IMR-90 (cell line): ENCODE measurements around the gene PPARGC1A. TPM values are rescaled to one million over a fixed set of nuclear protein-coding genes. Genes with fewer than 3 reads are reported as not detected.

Experiments used
- ATAC-seq: fragments of 200-7000 bp; cut with Tn5 transposase; 2 replicates; pipeline ENCODE4 v1.9.1; 2020; ENCODE audit warnings: low read depth, mild to moderate bottlenecking, moderate library complexity
- BruUV-seq: library from RNA; stranded (reverse); fragments of 400-500 nt; replicated peaks from 2 replicates; lab custom pipeline; 2021; lab: Mats Ljungman, UMichigan
- CTCF ChIA-PET: fragments of 300-600 bp; formaldehyde crosslinking; extraction: SDS; loops from one replicate; lab custom pipeline; 2021; ENCODE audit warnings: antibody characterized with exemption; lab: Yijun Ruan, JAX
- POLR2A ChIA-PET: fragments of 300-600 bp; sonication (Branson Sonifier 250); formaldehyde crosslinking; loops from one replicate; lab custom pipeline; 2022; ENCODE audit warnings: antibody characterized with exemption; ENCODE audit not compliant: unreplicated experiment; lab: Charles Lee
- DNase-seq: peaks from one replicate; pipeline ENCODE4 v3.0.0; 2013
- H2AFZ ChIP-seq: replicated peaks from 2 replicates; pipeline ENCODE3; 2013; ENCODE audit warnings: low read length, mild to moderate bottlenecking; ENCODE audit not compliant: poor library complexity
- H2AK5ac ChIP-seq: 2 replicates; pipeline ENCODE4 v1.6.1; 2013; ENCODE audit warnings: low read depth, low read length, inconsistent platforms
- H2AK9ac ChIP-seq: replicated peaks from 2 replicates; pipeline ENCODE3; 2013; ENCODE audit warnings: mild to moderate bottlenecking, low read depth, low read length, moderate library complexity; ENCODE audit not compliant: poor library complexity
- H2BK120ac ChIP-seq: 2 replicates; pipeline ENCODE4 v1.6.1; 2013; ENCODE audit warnings: low read depth, low read length, inconsistent platforms
- H2BK15ac ChIP-seq: 3 replicates; pipeline ENCODE4 v1.6.1; 2013; ENCODE audit warnings: low read depth, low read length, inconsistent platforms
- H2BK20ac ChIP-seq: 2 replicates; pipeline ENCODE4 v1.6.1; 2013; ENCODE audit warnings: low read depth, mild to moderate bottlenecking, inconsistent platforms, low read length, moderate library complexity
- H2BK5ac ChIP-seq: 2 replicates; pipeline ENCODE4 v1.6.1; 2013; ENCODE audit warnings: mild to moderate bottlenecking, low read depth, low read length, inconsistent platforms; ENCODE audit not compliant: poor library complexity, severe bottlenecking
- H3K14ac ChIP-seq: replicated peaks from 2 replicates; pipeline ENCODE4 v1.6.1; 2013; ENCODE audit warnings: low read depth, low read length, inconsistent platforms
- H3K18ac ChIP-seq: 2 replicates; pipeline ENCODE4 v1.6.1; 2013; ENCODE audit warnings: low read depth, low read length, control low read depth
- H3K23ac ChIP-seq: 2 replicates; pipeline ENCODE4 v1.6.1; 2013; ENCODE audit warnings: low read depth, low read length, inconsistent platforms
- H3K27ac ChIP-seq: 2 replicates; pipeline ENCODE4 v1.5.1; 2013; ENCODE audit warnings: mild to moderate bottlenecking, control low read depth, low read length; ENCODE audit not compliant: insufficient read depth
- H3K27me3 ChIP-seq: 2 replicates; pipeline ENCODE4 v1.6.1; 2013; ENCODE audit warnings: low read length; ENCODE audit not compliant: control insufficient read depth, insufficient read depth
- H3K36me3 ChIP-seq: 2 replicates; pipeline ENCODE4 v1.6.1; 2013; ENCODE audit warnings: low read length, mixed read lengths; ENCODE audit not compliant: control insufficient read depth, insufficient read depth
- H3K4ac ChIP-seq: 2 replicates; pipeline ENCODE4 v1.6.1; 2013; ENCODE audit warnings: low read depth, low read length, inconsistent platforms
- H3K4me1 ChIP-seq: 2 replicates; pipeline ENCODE4 v1.6.1; 2013; ENCODE audit warnings: low read length, mixed read lengths; ENCODE audit not compliant: control insufficient read depth, insufficient read depth
- H3K4me2 ChIP-seq: 2 replicates; pipeline ENCODE4 v1.6.1; 2013; ENCODE audit warnings: low read depth, mild to moderate bottlenecking, control low read depth, low read length, moderate library complexity
- H3K4me3 ChIP-seq: 2 replicates; pipeline ENCODE4 v1.5.1; 2013; ENCODE audit warnings: low read depth, mild to moderate bottlenecking, control low read depth, low read length, moderate library complexity; ENCODE audit not compliant: insufficient read depth
- H3K56ac ChIP-seq: 2 replicates; pipeline ENCODE4 v1.6.1; 2013; ENCODE audit warnings: low read length, inconsistent platforms; ENCODE audit not compliant: insufficient read depth; ENCODE audit errors: extremely low read depth
- H3K79me1 ChIP-seq, 2 experiments: 2 replicates each; pipeline ENCODE4 v1.6.1; 2013; ENCODE audit warnings: low read length in 2 of 2, inconsistent platforms in 1 of 2, low read depth in 1 of 2
- H3K9ac ChIP-seq: 2 replicates; pipeline ENCODE4 v1.6.1; 2013; ENCODE audit warnings: low read depth, low read length, control low read depth
- H3K9me1 ChIP-seq: 2 replicates; pipeline ENCODE4 v1.6.1; 2013; ENCODE audit warnings: low read length, inconsistent platforms; ENCODE audit not compliant: insufficient read depth
- H3K9me3 ChIP-seq: 2 replicates; pipeline ENCODE4 v1.6.1; 2013; ENCODE audit warnings: low read length; ENCODE audit not compliant: control insufficient read depth, insufficient read depth
- H4K20me1 ChIP-seq: 2 replicates; pipeline ENCODE4 v1.6.1; 2013; ENCODE audit warnings: low read length, inconsistent platforms; ENCODE audit not compliant: insufficient read depth
- H4K5ac ChIP-seq: 2 replicates; pipeline ENCODE4 v1.6.1; 2013; ENCODE audit warnings: mild to moderate bottlenecking, low read depth, low read length, control low read depth
- H4K8ac ChIP-seq, 2 experiments: 2 replicates each; pipeline ENCODE4 v1.6.1; 2013; ENCODE audit warnings: low read depth in 2 of 2, low read length in 2 of 2, control low read depth in 1 of 2, inconsistent platforms in 1 of 2
- H4K91ac ChIP-seq: 2 replicates; pipeline ENCODE4 v1.6.1; 2013; ENCODE audit warnings: low read depth, low read length, inconsistent platforms; ENCODE audit not compliant: insufficient read depth
- CHD1 ChIP-seq: IDR thresholded peaks from 2 replicates; pipeline ENCODE4 v1.6.1; 2012; ENCODE audit warnings: low read depth, low read length, improper control_type of control experiment
- MAZ ChIP-seq: IDR thresholded peaks from 2 replicates; pipeline ENCODE4 v1.6.1; 2012; ENCODE audit warnings: low read depth, mild to moderate bottlenecking, low read length, improper control_type of control experiment, moderate library complexity, borderline replicate concordance
- NFE2L2 ChIP-seq: fragments of 150-350 bp; IDR thresholded peaks from 2 replicates; pipeline ENCODE4 v1.6.1; 2016; ENCODE audit warnings: low read depth, mild to moderate bottlenecking, low read length
- POLR2A ChIP-seq: IDR thresholded peaks from 2 replicates; pipeline ENCODE4 v1.6.1; 2012; ENCODE audit warnings: mild to moderate bottlenecking, low read depth, low read length
- RCOR1 ChIP-seq: IDR thresholded peaks from 2 replicates; pipeline ENCODE4 v1.6.1; 2012; ENCODE audit warnings: mild to moderate bottlenecking, low read length, improper control_type of control experiment; ENCODE audit not compliant: insufficient replicate concordance
- SMC3 ChIP-seq: fragments of 150-350 bp; IDR thresholded peaks from 2 replicates; pipeline ENCODE4 v1.6.1; 2016; ENCODE audit warnings: low read depth, mild to moderate bottlenecking, antibody characterized with exemption, low read length, moderate library complexity
- USF2 ChIP-seq: fragments of 150-350 bp; IDR thresholded peaks from 2 replicates; pipeline ENCODE4 v1.6.1; 2017; ENCODE audit warnings: mild to moderate bottlenecking, antibody characterized with exemption, low read length, low read depth
- WGBS, 2 experiments: methylation state at CpG; one replicate each; pipeline versions ENCODE4 v1.1.5 to v1.1.7; 2013; ENCODE audit warnings: missing lambda C conversion rate in 2 of 2; ENCODE audit not compliant: insufficient read length in 1 of 2; ENCODE audit errors: extremely low coverage in 2 of 2; 5-methylcytosine and 5-hydroxymethylcytosine counted together
- dilution Hi-C: fragments of 300-500 bp; cut with HindIII; formaldehyde crosslinking; loops from one replicate; pipeline ENCODE4 v1.14.3; 2018; ENCODE audit warnings: low sequenced_read_pairs; ENCODE audit not compliant: unreplicated experiment
- in situ Hi-C: fragments of 300-500 bp; cut with MboI; formaldehyde crosslinking; loops from 3 replicates; pipeline ENCODE4 v1.14.3; 2019; ENCODE audit warnings: low sequenced_read_pairs, inconsistent platforms, mixed read lengths
- intact Hi-C: fragments of 100-400 bp; cut with micrococcal nuclease; formaldehyde crosslinking; loops from 2 replicates; pipeline ENCODE4 v1.10.0; 2022
- polyA plus RNA-seq, 3 experiments: library from polyadenylated mRNA; depleted of rRNA; stranded (reverse); fragments of >200 nt; gene quantifications; 2 replicates each; pipeline ENCODE4 v1.2.3, GENCODE V29; 2012; ENCODE audit warnings: low replicate concordance in 1 of 3
- total RNA-seq: library from RNA; depleted of rRNA; stranded (reverse); fragments of >200 nt; gene quantifications from 2 replicates; pipeline ENCODE4 v1.2.3, GENCODE V29; 2012

The PPARGC1A gene
- total and polyA plus RNA-seq, 2 of the 4 experiments (the other 2 are of a cell fraction), result under 0.01 to 0.03 TPM

DNA sequence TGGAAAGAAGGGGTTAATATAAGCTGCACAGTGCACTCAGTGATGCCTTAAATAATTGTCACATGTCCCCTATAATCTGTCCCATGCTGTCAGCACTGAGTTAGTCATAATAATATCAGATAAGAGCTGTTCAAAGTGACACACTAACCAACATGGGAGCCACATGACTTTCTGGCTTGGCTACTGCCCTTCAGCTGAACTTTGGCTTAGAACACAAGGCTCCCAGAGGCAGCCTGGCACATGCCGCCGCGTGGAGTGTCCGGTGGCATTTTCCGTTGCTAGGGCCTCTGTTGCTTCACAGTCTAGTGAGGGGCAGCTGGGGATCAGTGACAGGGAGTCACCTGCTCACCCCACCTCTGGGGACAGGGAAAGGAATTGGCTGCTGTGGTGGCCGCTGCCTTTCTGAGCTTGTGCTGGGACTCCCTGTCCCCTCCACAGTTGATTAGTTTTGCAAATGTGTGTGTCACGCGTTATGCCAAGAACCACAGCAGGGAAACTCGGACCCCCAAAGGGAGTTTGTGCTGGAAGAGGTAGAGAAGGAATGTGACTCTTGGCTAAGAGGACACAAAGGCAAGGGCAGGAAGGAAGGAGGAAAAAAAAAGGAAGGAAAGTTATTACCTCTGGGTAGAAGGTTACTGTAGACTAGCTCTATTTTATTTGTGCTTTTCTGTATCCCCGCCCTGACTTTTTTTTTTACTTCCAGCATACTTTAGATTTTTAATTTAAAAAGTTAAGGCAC lies 41.1 kb upstream of the PPARGC1A start:
- ChIA-PET POLR2A (no interaction called here), CTCF (interaction anchor here (1.5 kb wide), 1 partner anchor 9 kb away, joined by 3 read pairs; no protein-coding TSS in a partner anchor)
- H3K4me3 ChIP-seq, result no peak overlapping the region
- H4K20me1 ChIP-seq, result no peaks in the 10 kb centered on the region
- no peak overlapping the region for H2BK15ac ChIP-seq
- no peaks in the 10 kb centered on the region for H3K79me1 ChIP-seq
- H3K23ac ChIP-seq, result no peak overlapping the region
- no peak overlapping the region for H2BK120ac ChIP-seq
- intact Hi-C loops, result no loop called here
- no peak overlapping the region for H4K5ac ChIP-seq
- H2AK5ac ChIP-seq, result no peak overlapping the region
- no peak overlapping the region for H4K91ac ChIP-seq
- dilution Hi-C loops, result no loop called here
- no peaks in the 10 kb centered on the region for H3K9me3 ChIP-seq
- no TSS peak for BruUV-seq
- H2AFZ ChIP-seq, result no peak overlapping the region
- no peak overlapping the region for H3K56ac ChIP-seq
- in situ Hi-C loops, result no loop called here
- DNase-seq (no peak), ATAC-seq (no peak)
- no CpG with 5 or more reads among the region's 10 CpGs for WGBS, 2 experiments
- no peak overlapping the region for H3K14ac ChIP-seq
- no peaks in the 10 kb centered on the region for H3K9me1 ChIP-seq
- H3K27me3 ChIP-seq, result peaks cover 3% of the 10 kb centered on the region; the same call in 1 of the 2 replicates
- no peak overlapping the region for H3K27ac ChIP-seq
- 0 out of 2 replicates have a peak overlapping the region, but pooled peaks have one; percentile 23 for H3K18ac ChIP-seq
- TF ChIP-seq USF2 (no peak), CHD1 (no peak), POLR2A (no peak), MAZ (no peak), SMC3 (no peak), RCOR1 (no peak), NFE2L2 (no peak)
- H3K4me1 ChIP-seq, result peaks cover 3% of the 10 kb centered on the region; the same call in 1 of the 2 replicates
- H4K8ac ChIP-seq, result no peak overlapping the region
- no peak overlapping the region for H3K9ac ChIP-seq
- H3K4ac ChIP-seq, result no peak overlapping the region
- no peak overlapping the region for H3K4me2 ChIP-seq
- H2BK20ac ChIP-seq, result no peak overlapping the region
- no peaks in the 10 kb centered on the region for H3K36me3 ChIP-seq
- H2BK5ac ChIP-seq, result no peak overlapping the region
- H2AK9ac ChIP-seq, result no peak overlapping the region
